ENCODE data around the gene PELI3.
A peak's percentile ranks its signal among the peaks of the same experiment; 100 is the strongest.

Gene PELI3

GRCh38 chr11:66465373-66466224, 1.1 kb upstream of the PELI3 start:
- no peaks in the 10 kb centered on the region for H3K27me3 ChIP-seq (ENCODE audit: control insufficient read depth, insufficient read depth, low read length, poor library complexity, severe bottlenecking)
- H3K9me3 ChIP-seq (ENCODE audit: control insufficient read depth, low read length): no peaks in the 10 kb centered on the region
- peak overlapping the region; percentile 47 for H3K4me3 ChIP-seq (ENCODE audit: insufficient read depth, low read depth, low read length)
- H3K27ac ChIP-seq (ENCODE audit: insufficient read depth, low read depth, low read length, poor library complexity, severe bottlenecking): no peak overlapping the region
- WGBS, 2 experiments: 56 to 57% methylated on average over 19 of the region's 19 CpGs
- H3K4me1 ChIP-seq (ENCODE audit: control insufficient read depth, insufficient read depth, low read length): peaks cover 11% of the 10 kb centered on the region
- H3K36me3 ChIP-seq (ENCODE audit: control insufficient read depth, insufficient read depth, low read length): no peaks in the 10 kb centered on the region

GRCh38 chr11:66467034-66467659, 442 bp downstream of the PELI3 start:
- Histone ChIP-seq H3K4me1 (ENCODE audit: control insufficient read depth, insufficient read depth, low read length) (peaks cover 11% of the 10 kb centered on the region), H3K36me3 (ENCODE audit: control insufficient read depth, insufficient read depth, low read length) (no peaks in the 10 kb centered on the region), H3K27ac (ENCODE audit: insufficient read depth, low read depth, low read length, poor library complexity, severe bottlenecking) (no peak overlapping the region), H3K9me3 (ENCODE audit: control insufficient read depth, low read length) (no peaks in the 10 kb centered on the region), H3K27me3 (ENCODE audit: control insufficient read depth, insufficient read depth, low read length, poor library complexity, severe bottlenecking) (no peaks in the 10 kb centered on the region), H3K4me3 (ENCODE audit: insufficient read depth, low read depth, low read length) (peak overlapping the region; percentile 47)
- 3% methylated on average over 72 of the region's 72 CpGs for WGBS, 2 experiments

GRCh38 chr11:66467756-66468155, 1.1 kb downstream of the PELI3 start:
- Histone ChIP-seq H3K27ac (ENCODE audit: insufficient read depth, low read depth, low read length, poor library complexity, severe bottlenecking) (no peak overlapping the region), H3K4me3 (ENCODE audit: insufficient read depth, low read depth, low read length) (peak overlapping the region; percentile 47), H3K9me3 (ENCODE audit: control insufficient read depth, low read length) (no peaks in the 10 kb centered on the region), H3K27me3 (ENCODE audit: control insufficient read depth, insufficient read depth, low read length, poor library complexity, severe bottlenecking) (no peaks in the 10 kb centered on the region), H3K36me3 (ENCODE audit: control insufficient read depth, insufficient read depth, low read length) (no peaks in the 10 kb centered on the region), H3K4me1 (ENCODE audit: control insufficient read depth, insufficient read depth, low read length) (peaks cover 11% of the 10 kb centered on the region)
- 44 to 49% methylated on average over 6 of the region's 6 CpGs for WGBS, 2 experiments

GRCh38 chr11:66468691-66469090, 2.0 kb downstream of the PELI3 start:
- Histone ChIP-seq H3K4me1 (ENCODE audit: control insufficient read depth, insufficient read depth, low read length) (peaks cover 11% of the 10 kb centered on the region), H3K27me3 (ENCODE audit: control insufficient read depth, insufficient read depth, low read length, poor library complexity, severe bottlenecking) (no peaks in the 10 kb centered on the region), H3K9me3 (ENCODE audit: control insufficient read depth, low read length) (no peaks in the 10 kb centered on the region), H3K27ac (ENCODE audit: insufficient read depth, low read depth, low read length, poor library complexity, severe bottlenecking) (no peak overlapping the region), H3K36me3 (ENCODE audit: control insufficient read depth, insufficient read depth, low read length) (peaks cover 4% of the 10 kb centered on the region), H3K4me3 (ENCODE audit: insufficient read depth, low read depth, low read length) (no peak overlapping the region)
- WGBS, 2 experiments: 90 to 93% methylated on average over 6 of the region's 6 CpGs

GRCh38 chr11:66469441-66469840, 2.7 kb downstream of the PELI3 start:
- Histone ChIP-seq H3K4me1 (ENCODE audit: control insufficient read depth, insufficient read depth, low read length) (peaks cover 16% of the 10 kb centered on the region), H3K27ac (ENCODE audit: insufficient read depth, low read depth, low read length, poor library complexity, severe bottlenecking) (no peak overlapping the region), H3K9me3 (ENCODE audit: control insufficient read depth, low read length) (no peaks in the 10 kb centered on the region), H3K4me3 (ENCODE audit: insufficient read depth, low read depth, low read length) (no peak overlapping the region), H3K27me3 (ENCODE audit: control insufficient read depth, insufficient read depth, low read length, poor library complexity, severe bottlenecking) (no peaks in the 10 kb centered on the region), H3K36me3 (ENCODE audit: control insufficient read depth, insufficient read depth, low read length) (peaks cover 4% of the 10 kb centered on the region)
- 88 to 90% methylated on average over 1 of the region's 1 CpG for WGBS, 2 experiments

- Histone ChIP-seq H3K27ac (ENCODE audit: insufficient read depth, low read depth, low read length, poor library complexity, severe bottlenecking) (no peak overlapping the region), H3K9me3 (ENCODE audit: control insufficient read depth, low read length) (no peaks in the 10 kb centered on the region), H3K4me3 (ENCODE audit: insufficient read depth, low read depth, low read length) (no peak overlapping the region), H3K36me3 (ENCODE audit: control insufficient read depth, insufficient read depth, low read length) (peaks cover 4% of the 10 kb centered on the region), H3K27me3 (ENCODE audit: control insufficient read depth, insufficient read depth, low read length, poor library complexity, severe bottlenecking) (no peaks in the 10 kb centered on the region), H3K4me1 (ENCODE audit: control insufficient read depth, insufficient read depth, low read length) (peaks cover 16% of the 10 kb centered on the region)
- 78 to 80% methylated on average over 3 of the region's 3 CpGs for WGBS, 2 experiments
Measured at GRCh38 chr11:66470015-66470414, 3.3 kb downstream of the PELI3 start.

GRCh38 chr11:66471142-66471541, 4.4 kb downstream of the PELI3 start:
- H3K27ac ChIP-seq (ENCODE audit: insufficient read depth, low read depth, low read length, poor library complexity, severe bottlenecking): no peak overlapping the region
- H3K9me3 ChIP-seq (ENCODE audit: control insufficient read depth, low read length): no peaks in the 10 kb centered on the region
- H3K36me3 ChIP-seq (ENCODE audit: control insufficient read depth, insufficient read depth, low read length): peaks cover 4% of the 10 kb centered on the region
- H3K4me1 ChIP-seq (ENCODE audit: control insufficient read depth, insufficient read depth, low read length): peaks cover 16% of the 10 kb centered on the region
- H3K27me3 ChIP-seq (ENCODE audit: control insufficient read depth, insufficient read depth, low read length, poor library complexity, severe bottlenecking): no peaks in the 10 kb centered on the region
- no peak overlapping the region for H3K4me3 ChIP-seq (ENCODE audit: insufficient read depth, low read depth, low read length)
- WGBS, 2 experiments: 95 to 96% methylated on average over 16 of the region's 16 CpGs

- 95 to 97% methylated on average over 9 of the region's 9 CpGs for WGBS, 2 experiments
- H3K27me3 ChIP-seq (ENCODE audit: control insufficient read depth, insufficient read depth, low read length, poor library complexity, severe bottlenecking): no peaks in the 10 kb centered on the region
- no peaks in the 10 kb centered on the region for H3K9me3 ChIP-seq (ENCODE audit: control insufficient read depth, low read length)
- no peak overlapping the region for H3K4me3 ChIP-seq (ENCODE audit: insufficient read depth, low read depth, low read length)
- peaks cover 4% of the 10 kb centered on the region for H3K36me3 ChIP-seq (ENCODE audit: control insufficient read depth, insufficient read depth, low read length)
- no peak overlapping the region for H3K27ac ChIP-seq (ENCODE audit: insufficient read depth, low read depth, low read length, poor library complexity, severe bottlenecking)
- H3K4me1 ChIP-seq (ENCODE audit: control insufficient read depth, insufficient read depth, low read length): peaks cover 16% of the 10 kb centered on the region
Measured at GRCh38 chr11:66472054-66472453, 5.3 kb downstream of the PELI3 start.

GRCh38 chr11:66473167-66473566, 6.5 kb downstream of the PELI3 start:
- Histone ChIP-seq H3K9me3 (ENCODE audit: control insufficient read depth, low read length) (no peaks in the 10 kb centered on the region), H3K27ac (ENCODE audit: insufficient read depth, low read depth, low read length, poor library complexity, severe bottlenecking) (no peak overlapping the region), H3K36me3 (ENCODE audit: control insufficient read depth, insufficient read depth, low read length) (peaks cover 4% of the 10 kb centered on the region), H3K4me1 (ENCODE audit: control insufficient read depth, insufficient read depth, low read length) (peaks cover 9% of the 10 kb centered on the region), H3K27me3 (ENCODE audit: control insufficient read depth, insufficient read depth, low read length, poor library complexity, severe bottlenecking) (no peaks in the 10 kb centered on the region), H3K4me3 (ENCODE audit: insufficient read depth, low read depth, low read length) (no peak overlapping the region)
- 93 to 95% methylated on average over 11 of the region's 11 CpGs for WGBS, 2 experiments

GRCh38 chr11:66473608-66474515, 7.2 kb downstream of the PELI3 start:
- no peaks in the 10 kb centered on the region for H3K9me3 ChIP-seq (ENCODE audit: control insufficient read depth, low read length)
- 91% methylated on average over 20 of the region's 20 CpGs for WGBS, 2 experiments
- H3K27ac ChIP-seq (ENCODE audit: insufficient read depth, low read depth, low read length, poor library complexity, severe bottlenecking): no peak overlapping the region
- H3K4me3 ChIP-seq (ENCODE audit: insufficient read depth, low read depth, low read length): no peak overlapping the region
- no peaks in the 10 kb centered on the region for H3K27me3 ChIP-seq (ENCODE audit: control insufficient read depth, insufficient read depth, low read length, poor library complexity, severe bottlenecking)
- peaks cover 6% of the 10 kb centered on the region for H3K4me1 ChIP-seq (ENCODE audit: control insufficient read depth, insufficient read depth, low read length)
- H3K36me3 ChIP-seq (ENCODE audit: control insufficient read depth, insufficient read depth, low read length): peaks cover 4% of the 10 kb centered on the region

Measured in ectodermal cell (in vitro differentiated cells).